Stimulated activated naive B cell treated with anti-CD40 and anti-IgM and Interleukin-4, amounts not matched to agents 10 μg/mL and 1 μg/mL and 100 μg/mL, for 72 hours (primary cell): ENCODE data around the gene TRPC3.
A peak's percentile ranks its signal among the peaks of the same experiment; 100 is the strongest.

ENCODE experiments used
- ATAC-seq, 2 donors: fragments of 150-1000 bp; cut with Tn5 transposase; replicated peaks; 2 replicates each; pipeline ENCODE4 v1.10.0; 2021; ENCODE audit warnings: moderate library complexity in 1 of 2
- DNase-seq: peaks from one replicate; pipeline ENCODE4 v3.0.0; 2021
- H3K27ac Mint-ChIP-seq: one replicate; pipeline ENCODE4 v1.8.0; 2022; ENCODE audit warnings: mild to moderate bottlenecking, mixed read lengths
- H3K27me3 Mint-ChIP-seq, 2 donors: one replicate each; pipeline ENCODE4 v1.8.0; 2022; ENCODE audit warnings: mixed read lengths in 2 of 2
- H3K36me3 Mint-ChIP-seq, 2 donors: one replicate each; pipeline ENCODE4 v1.8.0; 2022; ENCODE audit warnings: mixed read lengths in 2 of 2, mild to moderate bottlenecking in 1 of 2
- H3K4me1 Mint-ChIP-seq, 2 donors: one replicate each; pipeline ENCODE4 v1.8.0; 2022; ENCODE audit warnings: mixed read lengths in 2 of 2, mild to moderate bottlenecking in 1 of 2
- H3K4me3 Mint-ChIP-seq, 2 donors: one replicate each; pipeline ENCODE4 v1.8.0; 2022; ENCODE audit warnings: mild to moderate bottlenecking in 2 of 2, mixed read lengths in 2 of 2, moderate library complexity in 1 of 2
- H3K9me3 Mint-ChIP-seq, 2 donors: one replicate each; pipeline ENCODE4 v1.8.0; 2022; ENCODE audit warnings: mixed read lengths in 2 of 2, mild to moderate bottlenecking in 1 of 2

Gene TRPC3

GRCh38 chr4:121964958-121965357 lies 13.1 kb upstream of the TRPC3 start:
- Mint-ChIP-seq H3K27me3 (peaks cover 18% of the 10 kb centered on the region in 2 donors), H3K36me3 (no peaks in the 10 kb centered on the region), H3K4me3 (no peak overlapping the region), H3K4me1 (no peaks in the 10 kb centered on the region), H3K27ac (no peak overlapping the region), H3K9me3 (peaks cover 3 to 4% of the 10 kb centered on the region in 2 donors)
- no peak for DNase-seq
- ATAC-seq, result no peak

- DNase-seq (no peak), ATAC-seq (no peak)
- no peaks in the 10 kb centered on the region for H3K4me1 Mint-ChIP-seq
- no peak overlapping the region for H3K27ac Mint-ChIP-seq
- peaks cover 3 to 4% of the 10 kb centered on the region in 2 donors for H3K9me3 Mint-ChIP-seq
- no peak overlapping the region for H3K4me3 Mint-ChIP-seq
- peaks cover 26 to 36% of the 10 kb centered on the region in 2 donors for H3K27me3 Mint-ChIP-seq
- no peaks in the 10 kb centered on the region for H3K36me3 Mint-ChIP-seq
These were observed 9.0 kb upstream of the TRPC3 start for GRCh38 chr4:121960818-121961217.

DNA sequence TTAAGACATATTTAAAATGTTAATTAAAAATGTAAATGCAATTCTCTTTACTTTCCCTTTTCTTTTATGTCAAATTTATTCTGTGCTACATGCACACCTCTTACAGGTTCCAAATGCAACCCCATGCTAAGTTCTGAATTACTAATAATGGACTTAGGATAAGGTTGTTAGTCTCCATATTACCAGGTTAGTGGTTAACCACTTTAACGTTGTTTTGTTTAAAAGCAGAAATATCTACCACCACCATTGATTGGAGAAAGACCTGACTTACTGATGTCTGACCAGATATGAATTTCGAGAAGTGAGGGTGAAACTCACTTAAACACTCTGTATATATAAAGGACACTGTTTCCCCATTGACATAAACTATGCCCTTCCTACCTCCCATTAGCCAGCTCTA lies 6.9 kb upstream of the TRPC3 start:
- Mint-ChIP-seq H3K27ac (no peak overlapping the region), H3K36me3 (no peaks in the 10 kb centered on the region), H3K4me1 (no peaks in the 10 kb centered on the region), H3K4me3 (no peak overlapping the region), H3K9me3 (peaks cover 2% of the 10 kb centered on the region in 2 donors), H3K27me3 (peaks cover 23 to 41% of the 10 kb centered on the region in 2 donors)
- no peak for ATAC-seq
- no peak for DNase-seq

- H3K27me3 Mint-ChIP-seq, result peaks cover 29 to 43% of the 10 kb centered on the region in 2 donors
- H3K4me1 Mint-ChIP-seq, result no peaks in the 10 kb centered on the region
- DNase-seq (no peak), ATAC-seq (no peak)
- no peaks in the 10 kb centered on the region for H3K9me3 Mint-ChIP-seq
- H3K36me3 Mint-ChIP-seq, result no peaks in the 10 kb centered on the region
- no peak overlapping the region for H3K27ac Mint-ChIP-seq
- no peak overlapping the region for H3K4me3 Mint-ChIP-seq
These were observed 5.4 kb upstream of the TRPC3 start for GRCh38 chr4:121957266-121957665.

- H3K9me3 Mint-ChIP-seq, result no peaks in the 10 kb centered on the region
- H3K4me3 Mint-ChIP-seq, result no peak overlapping the region
- DNase-seq (no peak), ATAC-seq (no peak)
- peaks cover 9 to 13% of the 10 kb centered on the region in 2 donors for H3K4me1 Mint-ChIP-seq
- peaks cover 37 to 58% of the 10 kb centered on the region in 2 donors for H3K27me3 Mint-ChIP-seq
- no peak overlapping the region for H3K27ac Mint-ChIP-seq
- H3K36me3 Mint-ChIP-seq, result no peaks in the 10 kb centered on the region
These were observed 2.0 kb upstream of the TRPC3 start for GRCh38 chr4:121953860-121954259.

DNA sequence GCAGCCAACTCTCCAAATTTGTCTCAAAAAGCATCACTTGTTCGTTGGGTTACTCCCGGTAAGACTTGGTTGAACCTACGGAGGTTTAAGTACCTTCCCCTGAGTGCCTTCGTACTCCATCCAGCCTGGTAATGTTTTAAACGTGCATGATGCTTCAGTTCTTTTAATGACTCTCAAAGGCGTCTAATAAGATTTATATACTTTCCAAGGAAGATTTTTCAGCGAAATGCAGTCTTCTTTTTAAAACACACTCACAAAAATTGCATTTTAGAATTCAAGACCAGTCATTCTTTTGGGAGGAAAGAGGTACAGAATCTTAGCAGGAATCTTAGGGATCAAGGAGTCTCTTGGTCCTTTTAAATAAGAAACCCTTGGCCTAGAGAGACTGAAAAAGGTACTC lies 430 bp upstream of the TRPC3 start:
- H3K27ac Mint-ChIP-seq, result no peak overlapping the region
- peaks cover 46 to 63% of the 10 kb centered on the region in 2 donors for H3K27me3 Mint-ChIP-seq

DNA sequence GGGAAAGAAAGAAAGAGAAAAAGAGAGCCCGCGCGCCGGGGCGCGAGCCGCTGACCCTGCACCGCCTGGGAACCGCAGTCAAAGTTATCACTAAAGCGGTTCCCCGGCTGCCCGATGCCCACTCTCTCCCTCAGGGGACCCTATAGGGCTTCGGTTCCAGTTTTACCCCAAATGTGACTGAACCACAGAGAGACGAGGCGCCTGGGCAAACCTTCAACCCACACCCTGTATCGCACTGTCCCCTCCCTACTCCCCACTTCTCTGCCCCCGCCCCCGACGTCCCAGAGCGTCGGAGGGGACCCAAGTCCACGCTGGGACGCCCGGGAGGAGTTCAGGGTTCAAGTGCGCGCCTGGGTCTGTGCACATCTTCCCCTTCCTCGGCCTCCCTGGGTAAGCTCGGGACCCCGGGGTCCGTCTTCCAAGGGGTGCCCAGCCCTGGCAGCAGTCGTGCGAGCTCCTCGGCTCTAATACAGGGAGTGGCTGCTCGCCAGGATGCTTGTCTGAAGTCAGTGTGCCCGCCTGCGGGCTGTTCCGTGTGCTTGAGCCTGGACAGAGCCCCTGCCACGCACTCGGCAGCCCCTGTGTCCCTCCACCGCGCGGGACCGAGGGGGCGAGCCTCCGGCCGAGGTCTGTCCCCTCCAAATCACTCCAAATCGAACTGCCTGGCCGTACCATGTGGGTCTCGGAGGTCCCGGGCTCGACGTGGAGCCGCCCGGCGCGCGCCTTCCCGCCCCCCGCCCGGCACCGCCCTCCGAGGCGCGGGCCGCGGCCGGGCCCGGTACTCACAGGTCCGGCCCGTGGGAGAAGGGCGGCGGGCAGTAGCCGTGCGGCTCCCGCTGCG lies 960 bp downstream of the TRPC3 start:
- H3K27ac Mint-ChIP-seq, result no peak overlapping the region
- no peaks in the 10 kb centered on the region for H3K9me3 Mint-ChIP-seq
- peak overlapping the region; percentile 84 to 85 for H3K4me3 Mint-ChIP-seq
- peaks cover 41 to 59% of the 10 kb centered on the region in 2 donors for H3K27me3 Mint-ChIP-seq
- no peak for DNase-seq
- peak; percentile 45 to 59 for ATAC-seq
- peaks cover 9 to 13% of the 10 kb centered on the region in 2 donors for H3K4me1 Mint-ChIP-seq
- H3K36me3 Mint-ChIP-seq, result no peaks in the 10 kb centered on the region

More for the DNA sequence above, 430 bp upstream of the TRPC3 start:
- Mint-ChIP-seq H3K36me3 (no peaks in the 10 kb centered on the region), H3K4me1 (peaks cover 9 to 13% of the 10 kb centered on the region in 2 donors), H3K4me3 (peak overlapping the region; percentile 49 to 59), H3K9me3 (no peaks in the 10 kb centered on the region)
- DNase-seq (no peak), ATAC-seq (no peak)

DNA sequence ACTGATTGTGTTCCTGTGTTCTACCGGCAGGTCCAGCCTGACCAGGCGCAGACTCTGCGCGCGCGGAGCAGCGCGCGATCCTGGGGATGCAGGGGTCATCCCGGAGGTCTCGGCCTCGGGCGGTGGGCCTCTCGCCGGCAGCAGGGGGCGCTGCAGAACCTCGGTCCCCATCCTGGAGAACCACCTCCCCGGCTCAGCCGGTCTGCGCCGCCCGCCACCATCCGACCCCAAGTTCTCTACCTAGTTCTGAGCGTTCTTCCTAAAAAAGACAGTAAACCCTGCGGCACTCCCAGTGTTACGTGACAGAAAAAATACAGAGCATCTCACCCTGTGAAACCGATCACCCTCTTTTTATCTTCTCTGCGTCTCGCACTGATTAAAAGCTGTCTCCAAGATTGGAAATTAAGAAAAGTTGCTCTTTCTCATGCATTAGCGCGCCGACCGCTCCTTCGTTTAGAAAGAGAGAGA lies 1.6 kb downstream of the TRPC3 start:
- Mint-ChIP-seq H3K4me3 (peak overlapping the region; percentile 84 to 85), H3K27ac (peak overlapping the region; percentile 38), H3K4me1 (peaks cover 9 to 13% of the 10 kb centered on the region in 2 donors), H3K36me3 (no peaks in the 10 kb centered on the region), H3K9me3 (no peaks in the 10 kb centered on the region), H3K27me3 (peaks cover 43 to 66% of the 10 kb centered on the region in 2 donors)
- DNase-seq, result peak; percentile 63
- peak; percentile 89 to 93 for ATAC-seq

GRCh38 chr4:121946644-121947043 lies 5.2 kb downstream of the TRPC3 start:
- ATAC-seq (no peak), DNase-seq (no peak)
- H3K27me3 Mint-ChIP-seq, result peaks cover 39 to 52% of the 10 kb centered on the region in 2 donors
- peaks cover 9 to 13% of the 10 kb centered on the region in 2 donors for H3K4me1 Mint-ChIP-seq
- H3K9me3 Mint-ChIP-seq, result no peaks in the 10 kb centered on the region
- H3K27ac Mint-ChIP-seq, result no peak overlapping the region
- H3K4me3 Mint-ChIP-seq, result no peak overlapping the region
- H3K36me3 Mint-ChIP-seq, result no peaks in the 10 kb centered on the region

GRCh38 chr4:121943941-121944340 lies 7.9 kb downstream of the TRPC3 start:
- no peaks in the 10 kb centered on the region for H3K9me3 Mint-ChIP-seq
- no peaks in the 10 kb centered on the region for H3K4me1 Mint-ChIP-seq
- ATAC-seq (no peak), DNase-seq (no peak)
- peaks cover 47 to 58% of the 10 kb centered on the region in 2 donors for H3K27me3 Mint-ChIP-seq
- no peak overlapping the region for H3K27ac Mint-ChIP-seq
- H3K36me3 Mint-ChIP-seq, result no peaks in the 10 kb centered on the region
- H3K4me3 Mint-ChIP-seq, result no peak overlapping the region

DNA sequence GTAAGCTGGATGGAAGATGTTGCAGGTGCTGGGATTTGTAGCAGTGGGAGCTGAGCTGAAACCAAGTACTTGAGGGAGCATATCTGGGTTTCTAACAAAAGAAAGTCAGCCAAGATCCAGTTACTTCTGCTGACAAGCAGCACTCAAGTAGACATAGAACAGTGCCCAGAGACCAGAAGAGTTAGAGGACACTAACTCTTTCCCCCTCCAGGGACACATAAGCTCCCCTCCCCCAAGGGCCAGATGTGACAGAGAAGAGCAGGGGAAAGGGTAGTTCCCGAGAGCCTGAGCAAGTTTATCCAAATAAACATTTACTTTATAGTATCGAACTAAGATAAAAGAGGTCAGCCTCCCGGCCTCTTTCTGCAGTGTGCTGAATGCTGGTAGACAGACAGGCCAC lies 12.2 kb downstream of the TRPC3 start:
- ATAC-seq, result no peak
- Mint-ChIP-seq H3K9me3 (no peaks in the 10 kb centered on the region), H3K4me3 (no peak overlapping the region), H3K27ac (no peak overlapping the region), H3K27me3 (peaks cover 41 to 45% of the 10 kb centered on the region in 2 donors), H3K36me3 (no peaks in the 10 kb centered on the region), H3K4me1 (no peaks in the 10 kb centered on the region)
- no peak for DNase-seq

DNA sequence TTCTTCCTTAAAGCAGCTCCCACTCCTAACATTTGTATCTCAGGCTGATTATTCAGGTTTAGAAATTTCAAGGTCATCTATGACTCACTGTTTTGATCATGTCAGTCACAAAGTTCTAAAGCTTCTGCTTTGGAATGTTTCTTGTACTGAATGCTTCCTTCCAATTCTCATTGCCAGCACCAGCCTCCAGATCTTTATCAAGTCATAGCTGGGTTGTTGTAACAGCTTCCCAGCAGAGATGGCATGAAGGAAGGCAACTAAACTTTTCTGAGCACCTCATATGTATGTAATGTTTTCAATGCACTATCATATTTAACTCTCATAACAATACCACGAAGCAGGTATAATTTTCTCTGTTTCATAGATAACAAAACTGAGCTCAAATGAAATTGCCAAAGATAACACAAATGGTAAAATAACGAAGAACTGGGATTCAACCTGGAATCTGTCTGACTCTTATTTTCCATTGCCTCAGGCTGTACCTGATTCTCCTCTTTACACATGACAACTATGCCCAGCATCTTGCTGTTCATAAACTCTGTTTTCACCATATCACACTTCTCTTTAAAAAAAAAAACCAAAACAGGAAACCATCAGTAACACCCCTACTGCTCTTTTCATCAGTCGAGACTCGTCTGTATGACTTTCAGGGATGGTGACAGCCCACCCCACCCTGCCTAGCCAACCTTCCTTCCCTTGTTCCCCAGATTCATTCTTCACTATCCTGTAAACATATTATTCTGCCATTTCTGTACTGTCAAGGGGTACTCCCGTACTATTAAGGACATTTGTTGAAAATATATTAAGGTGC lies 13.4 kb downstream of the TRPC3 start:
- Mint-ChIP-seq H3K9me3 (no peaks in the 10 kb centered on the region), H3K27ac (no peak overlapping the region), H3K36me3 (no peaks in the 10 kb centered on the region), H3K4me1 (no peaks in the 10 kb centered on the region), H3K27me3 (peaks cover 41 to 49% of the 10 kb centered on the region in 2 donors), H3K4me3 (no peak overlapping the region)
- DNase-seq (no peak), ATAC-seq (no peak)

GRCh38 chr4:121936101-121936500 lies 15.8 kb downstream of the TRPC3 start:
- Mint-ChIP-seq H3K4me3 (no peak overlapping the region), H3K27ac (no peak overlapping the region), H3K9me3 (peaks cover 0 to 1% of the 10 kb centered on the region in 2 donors), H3K36me3 (no peaks in the 10 kb centered on the region), H3K27me3 (peaks cover 43 to 61% of the 10 kb centered on the region in 2 donors), H3K4me1 (no peaks in the 10 kb centered on the region)
- ATAC-seq (no peak), DNase-seq (no peak)

DNA sequence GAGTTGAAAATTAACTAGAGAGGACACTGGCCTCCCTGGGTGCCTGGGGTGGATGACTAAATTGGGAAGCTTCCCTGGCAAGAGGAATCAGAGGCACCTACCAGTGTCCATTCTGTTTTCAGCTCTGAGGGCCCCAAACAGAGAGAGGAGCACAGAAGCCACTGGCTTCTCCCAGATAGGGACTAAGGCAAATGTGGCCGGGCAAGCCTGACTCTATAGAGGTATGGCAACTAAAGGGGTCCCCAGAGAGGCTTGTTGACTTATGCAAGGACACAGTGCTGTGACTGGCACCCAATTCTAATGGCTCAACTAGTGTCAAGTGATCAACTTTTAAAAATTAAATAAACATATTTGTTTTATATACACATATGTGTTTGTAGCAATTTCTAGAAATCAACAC lies 17.2 kb downstream of the TRPC3 start:
- Mint-ChIP-seq H3K4me1 (no peaks in the 10 kb centered on the region), H3K27me3 (peaks cover 33 to 61% of the 10 kb centered on the region in 2 donors), H3K27ac (no peak overlapping the region), H3K36me3 (no peaks in the 10 kb centered on the region), H3K4me3 (no peak overlapping the region), H3K9me3 (peaks cover 0 to 1% of the 10 kb centered on the region in 2 donors)
- ATAC-seq, result no peak
- no peak for DNase-seq
